Measurements from ENCODE around the gene TRIM37. TPM values are rescaled to one million over a fixed set of nuclear protein-coding genes. Genes with fewer than 3 reads are reported as not detected.

Gene TRIM37
- total and polyA plus RNA-seq, 2 of the 8 experiments (the other 6 are each of a cell fraction or from before 2014, with no cell fraction given): 38.2 to 57.0 TPM

DNA sequence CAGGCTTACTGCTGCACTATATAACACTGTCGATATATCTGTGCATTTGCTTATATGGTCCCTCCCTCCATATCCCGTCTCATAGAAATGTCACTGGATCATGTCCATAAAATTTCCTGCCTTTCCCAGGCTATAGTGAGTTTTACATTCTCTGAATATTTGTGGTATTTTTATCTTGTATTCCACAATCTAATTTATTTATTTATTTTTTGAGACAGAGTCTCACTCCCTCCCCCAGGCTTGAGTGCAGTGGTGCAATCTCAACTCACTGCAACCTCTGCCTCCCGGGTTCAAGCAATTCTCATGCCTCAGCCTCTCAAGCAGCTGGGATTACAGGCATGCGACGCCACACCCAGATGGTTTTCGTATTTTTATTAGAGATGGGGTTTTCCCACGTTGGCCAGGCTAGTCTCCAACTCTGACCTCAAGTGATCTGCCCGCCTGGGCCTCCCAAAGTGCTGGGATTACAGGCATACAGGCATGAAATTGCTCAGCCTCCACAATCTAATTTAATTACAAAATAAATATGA is 12.9 kb downstream of the TRIM37 start:
- Histone ChIP-seq H3K4ac (replicated peaks; ENCODE audit: insufficient read length, low read depth, low read length) (no peak overlapping the region), H3K9ac (replicated peaks in 1 of 4; ENCODE audit: extremely low read depth in 1 of 4, low read depth in 3 of 4, low read length in 3 of 4) (no peak overlapping the region), H2BK120ac (replicated peaks; ENCODE audit: low read depth, low read length) (no peak overlapping the region), H2BK5ac (ENCODE audit: low read depth, low read length) (no peak overlapping the region), H3K4me2 (ENCODE audit: insufficient read depth in 1 of 2, low read depth in 2 of 2, low read length in 2 of 2) (no peak overlapping the region), H2BK20ac (ENCODE audit: low read length) (no peak overlapping the region), H4K91ac (replicated peaks; ENCODE audit: insufficient read length, low read length) (no peak overlapping the region), H4K20me1 (replicated peaks in 1 of 2; ENCODE audit: control insufficient read depth in 1 of 2, insufficient read depth in 2 of 2, low read length in 2 of 2) (no peaks in the 10 kb centered on the region), H3K4me3 (ENCODE audit: extremely low read depth in 1 of 4, insufficient read depth in 2 of 4, low read depth in 3 of 4, low read length in 4 of 4) (no peak overlapping the region), H3K23me2 (ENCODE audit: low read depth, low read length) (no peaks in the 10 kb centered on the region; the same call in 1 of the 2 replicates), H3K18ac (ENCODE audit: extremely low read depth, low read length) (no peak overlapping the region), H3K79me1 (ENCODE audit: low read depth, low read length) (no peaks in the 10 kb centered on the region; the same call in 1 of the 2 replicates), H3K27me3 (replicated peaks in 1 of 4; ENCODE audit: control insufficient read depth in 3 of 4, extremely low read depth in 1 of 4, insufficient read depth in 3 of 4, low read length in 3 of 4) (no peaks in the 10 kb centered on the region), H3K23ac (ENCODE audit: insufficient read length) (no peak overlapping the region), H4K5ac (ENCODE audit: insufficient read length, low read depth, low read length) (no peak overlapping the region), H2AFZ (ENCODE audit: low read length) (no peak overlapping the region), H3K9me3 (ENCODE audit: insufficient read depth in 2 of 2, low read depth in 1 of 2, low read length in 1 of 2) (no peaks in the 10 kb centered on the region), H3K79me2 (ENCODE audit: control insufficient read depth in 1 of 2, insufficient read depth in 2 of 2, low read length in 2 of 2) (peaks cover 2 to 57% of the 10 kb centered on the region in 2 experiments; a peak in 3 of 4 replicates), H4K8ac (ENCODE audit: extremely low read depth, insufficient read depth, low read length) (no peak overlapping the region), H3K14ac (ENCODE audit: insufficient read length) (no peak overlapping the region), H3K36me3 (ENCODE audit: control insufficient read depth in 2 of 4, insufficient read depth in 4 of 4, low read length in 3 of 4) (peaks cover 3 to 14% (median 4%) of the 10 kb centered on the region in 4 experiments; a peak in 6 of 8 replicates), H2AK5ac (ENCODE audit: low read depth, low read length) (no peak overlapping the region), H3K56ac (replicated peaks; ENCODE audit: insufficient read length, low read depth, low read length) (no peak overlapping the region), H2BK15ac (ENCODE audit: low read length) (no peak overlapping the region), H3K4me1 (replicated peaks in 1 of 4; ENCODE audit: control insufficient read depth in 3 of 4, insufficient read depth in 4 of 4, low read length in 3 of 4) (no peaks in the 10 kb centered on the region), H2BK12ac (ENCODE audit: low read depth, low read length) (no peak overlapping the region), H3K27ac (ENCODE audit: low read depth, low read length) (no peak overlapping the region)
- no peak for FAIRE-seq
- POLR2A ChIA-PET (ENCODE audit: partially characterized antibody): interaction anchor here (1.0 to 3.9 kb wide), 2 partner anchors 13 to 50 kb away, joined by 3 to 13 read pairs; partner anchors contain the start of gene TRIM37
- no peak for DNase-seq (ENCODE audit: low read depth in 1 of 2, low spot score in 2 of 2)
- CTCF ChIA-PET (ENCODE audit: partially characterized antibody): no interaction called here
- TF ChIP-seq EZH2 (IDR thresholded peaks at IDR 0.05; ENCODE audit: low read depth, low read length, severe bottlenecking) (no peak), SP2 (IDR thresholded peaks at IDR 0.05; ENCODE audit: low read length) (no peak), TEAD4 (IDR thresholded peaks at IDR 0.05; ENCODE audit: low read depth, low read length) (no peak), SIX5 (IDR thresholded peaks at IDR 0.05; ENCODE audit: low read depth, low read length) (no peak), TCF12 (IDR thresholded peaks at IDR 0.05; ENCODE audit: low read depth, low read length) (no peak), RXRA (IDR thresholded peaks at IDR 0.05; ENCODE audit: insufficient read depth, low read depth, low read length) (no peak), KDM4A (IDR thresholded peaks at IDR 0.05; ENCODE audit: low read depth, low read length, severe bottlenecking) (no peak), POLR2A (IDR thresholded peaks at IDR 0.05; ENCODE audit: control extremely low read depth in 1 of 2, low read depth in 2 of 2, low read length in 2 of 2) (no peak), SP1 (IDR thresholded peaks at IDR 0.05; ENCODE audit: low read depth, low read length) (no peak), TAF1 (IDR thresholded peaks at IDR 0.05; ENCODE audit: low read depth, low read length) (no peak), TAF7 (optimal IDR thresholded peaks at IDR 0.05; ENCODE audit: borderline replicate concordance, low read depth, low read length) (no peak)
- 87% methylated on average over 8 of the region's 8 CpGs; no CpG with 5 or more reads in 1 of the 2 experiments for WGBS, 2 experiments (ENCODE audit: extremely low coverage in 1 of 2, insufficient coverage in 1 of 2, insufficient read length in 1 of 2, insufficient replicate concordance in 2 of 2, low coverage in 1 of 2, low lambda C conversion rate in 2 of 2, missing lambda C conversion rate in 1 of 2)

Measured in H1 (cell line).